Germinal center (tissue), 1 donor: ENCODE data around the gene BCL2.

ENCODE experiments used
- DNase-seq: peaks from one replicate; pipeline ENCODE4 v3.0.0; 2012; ENCODE audit warnings: mixed read lengths, low spot score

The BCL2 gene

GRCh38 chr18:63155910-63156773 lies 163.4 kb downstream of the BCL2 start:
- no peak for DNase-seq

- peak; percentile 78 for DNase-seq
Observed at GRCh38 chr18:63155169-63155852, 164.3 kb downstream of the BCL2 start.

- no peak for DNase-seq
Observed at GRCh38 chr18:63154350-63155152, 165.0 kb downstream of the BCL2 start.

GRCh38 chr18:63152791-63153190 lies 166.8 kb downstream of the BCL2 start:
- DNase-seq = no peak

GRCh38 chr18:63152096-63152495 lies 167.5 kb downstream of the BCL2 start:
- no peak for DNase-seq

- no peak for DNase-seq
Observed at GRCh38 chr18:63151539-63151938, 168.0 kb downstream of the BCL2 start.

GRCh38 chr18:63150942-63151421 lies 168.6 kb downstream of the BCL2 start:
- no peak for DNase-seq

- DNase-seq = no peak
Observed at GRCh38 chr18:63150326-63150725, 169.2 kb downstream of the BCL2 start.

- DNase-seq = no peak
Observed at GRCh38 chr18:63149302-63149587, 170.3 kb downstream of the BCL2 start.

- DNase-seq = no peak
Observed at GRCh38 chr18:63148449-63149301, 170.9 kb downstream of the BCL2 start.

GRCh38 chr18:63147973-63148372 lies 171.6 kb downstream of the BCL2 start:
- DNase-seq = no peak

- no peak for DNase-seq
Observed at GRCh38 chr18:63146828-63147409, 172.7 kb downstream of the BCL2 start.

- no peak for DNase-seq
Observed at GRCh38 chr18:63145851-63146555, 173.6 kb downstream of the BCL2 start.

GRCh38 chr18:63145166-63145850 lies 174.3 kb downstream of the BCL2 start:
- no peak for DNase-seq

GRCh38 chr18:63144748-63145147 lies 174.8 kb downstream of the BCL2 start:
- no peak for DNase-seq

GRCh38 chr18:63143330-63143771 lies 176.2 kb downstream of the BCL2 start:
- DNase-seq = no peak

GRCh38 chr18:63142594-63143225 lies 176.9 kb downstream of the BCL2 start:
- no peak for DNase-seq

- DNase-seq = peak; percentile 75
Observed at GRCh38 chr18:63141778-63142176, 177.8 kb downstream of the BCL2 start.

GRCh38 chr18:63140997-63141777 lies 178.4 kb downstream of the BCL2 start:
- no peak for DNase-seq
